ENCODE measurements around the gene RPL13. TPM values are rescaled to one million over a fixed set of nuclear protein-coding genes. Genes with fewer than 3 reads are reported as not detected.

The RPL13 gene
- total and polyA plus RNA-seq, 2 of the 8 experiments (the other 6 are each of a cell fraction or from before 2014, with no cell fraction given), result 2,162 to 7,384 TPM

DNA sequence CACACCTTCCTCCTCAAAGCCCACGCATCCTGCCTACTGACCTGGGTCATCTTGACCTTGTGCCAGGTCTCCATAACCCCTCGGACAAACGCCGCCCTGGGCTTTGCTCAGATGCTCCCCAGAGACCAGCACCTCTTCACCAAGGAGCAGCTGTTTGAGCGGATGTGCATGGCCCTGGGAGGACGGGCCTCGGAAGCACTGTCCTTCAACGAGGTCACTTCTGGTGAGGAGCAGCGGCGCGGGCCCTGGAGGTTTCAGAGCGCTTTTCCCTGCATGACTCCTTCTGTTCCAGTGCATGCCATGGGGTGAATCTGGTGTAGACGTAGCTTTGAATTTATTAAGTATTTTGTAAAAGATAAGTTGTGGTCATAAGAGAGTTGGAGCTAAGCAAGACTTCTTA, 7.6 kb upstream of the RPL13 start:
- H2BK5ac ChIP-seq (ENCODE audit: low read depth, low read length), result no peak overlapping the region
- no peak overlapping the region for H2BK120ac ChIP-seq (replicated peaks; ENCODE audit: low read depth, low read length)
- no peak overlapping the region for H2BK12ac ChIP-seq (ENCODE audit: low read depth, low read length)
- DNase-seq (ENCODE audit: low read depth in 1 of 2, low spot score in 2 of 2) (no peak), FAIRE-seq (no peak)
- no peak overlapping the region for H4K91ac ChIP-seq (replicated peaks; ENCODE audit: insufficient read length, low read length)
- no peak overlapping the region for H3K23ac ChIP-seq (ENCODE audit: insufficient read length)
- CTCF ChIA-PET (ENCODE audit: partially characterized antibody), result interaction anchor here (0.9 to 1.5 kb wide), 3 partner anchors 13 to 154 kb away, joined by 3 read pairs; no protein-coding TSS in a partner anchor
- H3K18ac ChIP-seq (ENCODE audit: extremely low read depth, low read length), result no peak overlapping the region
- no peak overlapping the region for H2BK15ac ChIP-seq (ENCODE audit: low read length)
- H3K56ac ChIP-seq (replicated peaks; ENCODE audit: insufficient read length, low read depth, low read length), result no peak overlapping the region
- no peak overlapping the region for H3K27ac ChIP-seq (ENCODE audit: low read depth, low read length)
- no peak overlapping the region for H3K4me2 ChIP-seq (ENCODE audit: insufficient read depth in 1 of 2, low read depth in 2 of 2, low read length in 2 of 2)
- WGBS, 2 experiments (ENCODE audit: extremely low coverage in 1 of 2, insufficient coverage in 1 of 2, insufficient read length in 1 of 2, insufficient replicate concordance in 2 of 2, low coverage in 1 of 2, low lambda C conversion rate in 2 of 2, missing lambda C conversion rate in 1 of 2), result 94% methylated on average over 13 of the region's 13 CpGs; no CpG with 5 or more reads in 1 of the 2 experiments
- no peak overlapping the region for H2AK5ac ChIP-seq (ENCODE audit: low read depth, low read length)
- no peak overlapping the region for H3K4ac ChIP-seq (replicated peaks; ENCODE audit: insufficient read length, low read depth, low read length)
- H3K36me3 ChIP-seq (ENCODE audit: control insufficient read depth in 2 of 4, insufficient read depth in 4 of 4, low read length in 3 of 4), result peaks cover 17 to 54% (median 38%) of the 10 kb centered on the region in 4 experiments
- no peak overlapping the region for H4K8ac ChIP-seq (ENCODE audit: extremely low read depth, insufficient read depth, low read length)
- H4K5ac ChIP-seq (ENCODE audit: insufficient read length, low read depth, low read length), result no peak overlapping the region
- no peaks in the 10 kb centered on the region for H3K79me2 ChIP-seq (ENCODE audit: control insufficient read depth in 1 of 2, insufficient read depth in 2 of 2, low read length in 2 of 2)
- H2AFZ ChIP-seq (ENCODE audit: low read length), result no peak overlapping the region
- POLR2A ChIA-PET (ENCODE audit: partially characterized antibody), result interaction anchor here (5.4 to 6.5 kb wide), 2 partner anchors 11 to 13 kb away, joined by 47 to 63 read pairs; no protein-coding TSS in a partner anchor
- no peak overlapping the region for H3K14ac ChIP-seq (ENCODE audit: insufficient read length)
- H3K4me1 ChIP-seq (replicated peaks in 1 of 4; ENCODE audit: control insufficient read depth in 3 of 4, insufficient read depth in 4 of 4, low read length in 3 of 4), result no peaks in the 10 kb centered on the region
- H4K20me1 ChIP-seq (replicated peaks in 1 of 2; ENCODE audit: control insufficient read depth in 1 of 2, insufficient read depth in 2 of 2, low read length in 2 of 2), result peaks cover 0 to 19% of the 10 kb centered on the region in 2 experiments
- no peak overlapping the region for H2BK20ac ChIP-seq (ENCODE audit: low read length)
- no peaks in the 10 kb centered on the region; the same call in 1 of the 2 replicates for H3K79me1 ChIP-seq (ENCODE audit: low read depth, low read length)
- H3K23me2 ChIP-seq (ENCODE audit: low read depth, low read length), result no peaks in the 10 kb centered on the region
- no peaks in the 10 kb centered on the region for H3K9me3 ChIP-seq (ENCODE audit: insufficient read depth in 2 of 2, low read depth in 1 of 2, low read length in 1 of 2)
- no peak overlapping the region for H3K4me3 ChIP-seq (ENCODE audit: extremely low read depth in 1 of 4, insufficient read depth in 2 of 4, low read depth in 3 of 4, low read length in 4 of 4)
- H3K27me3 ChIP-seq (replicated peaks in 1 of 4; ENCODE audit: control insufficient read depth in 3 of 4, extremely low read depth in 1 of 4, insufficient read depth in 3 of 4, low read length in 3 of 4), result no peaks in the 10 kb centered on the region
- H3K9ac ChIP-seq (replicated peaks in 1 of 4; ENCODE audit: extremely low read depth in 1 of 4, low read depth in 3 of 4, low read length in 3 of 4), result no peak overlapping the region
- TF ChIP-seq CHD2 (IDR thresholded peaks at IDR 0.05; ENCODE audit: low read length), result no peak
- TF ChIP-seq GABPA (IDR thresholded peaks at IDR 0.05; ENCODE audit: borderline replicate concordance, insufficient read depth, low read length), result no peak
- no peak for TF ChIP-seq KDM4A (IDR thresholded peaks at IDR 0.05; ENCODE audit: low read depth, low read length, severe bottlenecking)
- no peak for TF ChIP-seq CTBP2 (IDR thresholded peaks at IDR 0.05; ENCODE audit: borderline replicate concordance, insufficient read depth, insufficient read length, low read length)
- no peak for TF ChIP-seq SIN3A (conservative IDR thresholded peaks at IDR 0.05 in 1 of 2, IDR thresholded peaks at IDR 0.05 in 1 of 2; ENCODE audit: low read depth in 1 of 2, low read length in 2 of 2)
- TF ChIP-seq, protein P1, sequence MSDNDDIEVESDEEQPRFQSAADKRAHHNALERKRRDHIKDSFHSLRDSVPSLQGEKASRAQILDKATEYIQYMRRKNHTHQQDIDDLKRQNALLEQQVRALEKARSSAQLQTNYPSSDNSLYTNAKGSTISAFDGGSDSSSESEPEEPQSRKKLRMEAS (IDR thresholded peaks at IDR 0.05), result no peak
- TF ChIP-seq NRF1 (IDR thresholded peaks at IDR 0.05; ENCODE audit: low read depth, low read length), result no peak
- TF ChIP-seq TAF7 (optimal IDR thresholded peaks at IDR 0.05; ENCODE audit: borderline replicate concordance, low read depth, low read length), result no peak
- TF ChIP-seq SUZ12 (IDR thresholded peaks at IDR 0.05; ENCODE audit: low read length), result no peak
- TF ChIP-seq JUN (IDR thresholded peaks at IDR 0.05; ENCODE audit: low read depth, low read length), result no peak
- TF ChIP-seq RXRA (IDR thresholded peaks at IDR 0.05; ENCODE audit: insufficient read depth, low read depth, low read length), result no peak
- no peak for TF ChIP-seq KDM5A (IDR thresholded peaks at IDR 0.05; ENCODE audit: low read length)
- no peak for TF ChIP-seq BRCA1 (IDR thresholded peaks at IDR 0.05; ENCODE audit: low read depth, low read length)
- no peak for TF ChIP-seq PHF8 (conservative IDR thresholded peaks at IDR 0.05; ENCODE audit: low read depth, low read length)

Measured in H1 (cell line).